ENCODE data around the gene RIMS3. TPM values are rescaled to one million over a fixed set of nuclear protein-coding genes. Genes with fewer than 3 reads are reported as not detected.

RIMS3 gene
- total RNA-seq, 1 donor from 2014 or later, result 17.2 TPM

DNA sequence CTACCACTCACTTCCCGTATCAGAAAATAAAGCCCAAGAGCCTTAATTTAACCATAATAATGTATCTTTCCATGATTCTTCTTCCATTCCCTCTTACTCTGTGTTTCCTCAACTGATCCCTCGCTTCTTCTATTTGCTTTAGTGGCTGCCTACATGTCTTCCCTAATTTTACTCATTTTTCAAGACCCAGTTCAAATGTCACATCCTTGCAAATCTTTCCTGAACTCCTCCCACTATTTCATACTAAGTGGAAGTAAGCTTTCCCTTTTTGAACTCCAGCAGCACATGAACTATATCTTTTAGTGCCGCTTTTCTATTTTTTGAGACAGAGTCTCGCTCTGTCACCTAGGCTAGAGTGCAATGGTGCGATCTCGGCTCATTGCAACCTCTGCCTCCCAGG lies 22.2 kb upstream of the RIMS3 start:
- no peaks in the 10 kb centered on the region for H3K27me3 Mint-ChIP-seq (ENCODE audit: insufficient read depth, low read depth)
- Histone ChIP-seq H3K27ac (no peak overlapping the region), H3K4me3 (no peak overlapping the region), H4K20me1 (ENCODE audit: low read depth) (peaks cover 35% of the 10 kb centered on the region), H3K4me1 (peaks cover 20% of the 10 kb centered on the region), H3K27me3 (no peaks in the 10 kb centered on the region), H3K36me3 (no peaks in the 10 kb centered on the region), H3K4me2 (no peak overlapping the region), H3K79me2 (ENCODE audit: low read depth) (peaks cover 46% of the 10 kb centered on the region), H3K9ac (no peak overlapping the region), H3F3A (ENCODE audit: low read depth) (peaks cover 52% of the 10 kb centered on the region), H2AFZ (replicated peaks) (no peak overlapping the region), H3K9me3 (ENCODE audit: low read depth) (no peaks in the 10 kb centered on the region)
- H3K27ac Mint-ChIP-seq, result no peak overlapping the region
- H3K4me3 Mint-ChIP-seq, result no peak overlapping the region
- no peak for DNase-seq (ENCODE audit: low spot score)
- TF ChIP-seq, protein P1, sequence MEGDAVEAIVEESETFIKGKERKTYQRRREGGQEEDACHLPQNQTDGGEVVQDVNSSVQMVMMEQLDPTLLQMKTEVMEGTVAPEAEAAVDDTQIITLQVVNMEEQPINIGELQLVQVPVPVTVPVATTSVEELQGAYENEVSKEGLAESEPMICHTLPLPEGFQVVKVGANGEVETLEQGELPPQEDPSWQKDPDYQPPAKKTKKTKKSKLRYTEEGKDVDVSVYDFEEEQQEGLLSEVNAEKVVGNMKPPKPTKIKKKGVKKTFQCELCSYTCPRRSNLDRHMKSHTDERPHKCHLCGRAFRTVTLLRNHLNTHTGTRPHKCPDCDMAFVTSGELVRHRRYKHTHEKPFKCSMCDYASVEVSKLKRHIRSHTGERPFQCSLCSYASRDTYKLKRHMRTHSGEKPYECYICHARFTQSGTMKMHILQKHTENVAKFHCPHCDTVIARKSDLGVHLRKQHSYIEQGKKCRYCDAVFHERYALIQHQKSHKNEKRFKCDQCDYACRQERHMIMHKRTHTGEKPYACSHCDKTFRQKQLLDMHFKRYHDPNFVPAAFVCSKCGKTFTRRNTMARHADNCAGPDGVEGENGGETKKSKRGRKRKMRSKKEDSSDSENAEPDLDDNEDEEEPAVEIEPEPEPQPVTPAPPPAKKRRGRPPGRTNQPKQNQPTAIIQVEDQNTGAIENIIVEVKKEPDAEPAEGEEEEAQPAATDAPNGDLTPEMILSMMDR (IDR thresholded peaks at IDR 0.05), result no peak
- no peak for TF ChIP-seq EZH2phosphoT487 (IDR thresholded peaks at IDR 0.05)
- no peaks in the 10 kb centered on the region for H3K9me3 Mint-ChIP-seq
- H3K36me3 Mint-ChIP-seq, result peaks cover 30% of the 10 kb centered on the region
- H3K4me1 Mint-ChIP-seq, result peaks cover 17% of the 10 kb centered on the region

DNA sequence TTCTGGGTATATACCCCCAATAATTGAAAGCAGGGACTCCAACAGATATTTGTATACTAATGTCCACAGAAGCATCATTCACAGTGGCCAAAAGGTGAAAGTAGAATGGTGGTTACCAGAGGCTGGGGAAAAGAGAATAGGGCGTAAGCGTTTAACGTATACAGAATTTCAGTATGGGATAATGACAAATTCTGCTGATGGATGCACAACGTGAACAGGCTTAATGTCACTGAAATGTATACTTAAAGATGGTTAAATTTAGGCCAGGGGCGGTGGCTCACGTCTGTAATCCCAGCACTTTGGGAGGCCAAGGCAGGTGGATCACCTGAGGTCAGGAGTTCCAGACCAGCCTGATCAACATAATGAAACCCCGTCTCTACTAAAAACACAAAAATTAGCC lies 21.6 kb upstream of the RIMS3 start:
- H3K36me3 ChIP-seq, result no peaks in the 10 kb centered on the region
- no peak overlapping the region for H3K9ac ChIP-seq
- Mint-ChIP-seq H3K4me1 (peaks cover 12% of the 10 kb centered on the region), H3K27ac (no peak overlapping the region), H3K4me3 (no peak overlapping the region), H3K9me3 (no peaks in the 10 kb centered on the region), H3K27me3 (ENCODE audit: insufficient read depth, low read depth) (no peaks in the 10 kb centered on the region), H3K36me3 (peaks cover 30% of the 10 kb centered on the region)
- peaks cover 35% of the 10 kb centered on the region for H4K20me1 ChIP-seq (ENCODE audit: low read depth)
- no peak overlapping the region for H3K4me3 ChIP-seq
- H3K27me3 ChIP-seq, result no peaks in the 10 kb centered on the region
- no peak for DNase-seq (ENCODE audit: low spot score)
- peaks cover 20% of the 10 kb centered on the region for H3K4me1 ChIP-seq
- H3K4me2 ChIP-seq, result no peak overlapping the region
- H3K9me3 ChIP-seq (ENCODE audit: low read depth), result no peaks in the 10 kb centered on the region
- peaks cover 40% of the 10 kb centered on the region for H3K79me2 ChIP-seq (ENCODE audit: low read depth)
- no peak overlapping the region for H2AFZ ChIP-seq (replicated peaks)
- TF ChIP-seq EZH2phosphoT487 (IDR thresholded peaks at IDR 0.05) (no peak), EZH2 (IDR thresholded peaks at IDR 0.05) (no peak)
- TF ChIP-seq, protein P1 (IDR thresholded peaks at IDR 0.05), result no peak
- H3K27ac ChIP-seq, result no peak overlapping the region
- peaks cover 46% of the 10 kb centered on the region for H3F3A ChIP-seq (ENCODE audit: low read depth)

DNA sequence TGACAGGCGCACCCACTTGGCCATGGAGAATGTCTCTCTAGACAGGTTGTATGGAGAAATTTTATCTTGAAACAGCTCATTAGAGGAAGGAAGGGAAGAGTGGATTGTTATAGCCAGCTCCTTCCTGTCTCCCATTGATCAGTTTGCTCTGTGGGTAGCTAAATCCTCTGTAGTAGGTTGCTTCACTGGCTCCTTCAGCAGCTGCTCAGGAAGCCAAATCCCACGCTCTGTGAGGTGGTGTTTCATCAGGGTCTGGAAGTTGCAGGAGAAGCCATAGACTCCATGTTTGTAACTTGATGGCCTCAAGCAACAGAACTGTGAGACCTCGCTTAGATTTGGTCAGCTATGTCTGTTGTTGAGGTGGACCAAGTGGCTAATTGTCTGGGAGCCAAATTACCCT lies 19.2 kb upstream of the RIMS3 start:
- peaks cover 19% of the 10 kb centered on the region for H4K20me1 ChIP-seq (ENCODE audit: low read depth)
- no peak overlapping the region for H3K4me2 ChIP-seq
- no peaks in the 10 kb centered on the region for H3K9me3 Mint-ChIP-seq
- peaks cover 25% of the 10 kb centered on the region for H3K36me3 Mint-ChIP-seq
- no peaks in the 10 kb centered on the region for H3K9me3 ChIP-seq (ENCODE audit: low read depth)
- H3K27me3 Mint-ChIP-seq (ENCODE audit: insufficient read depth, low read depth), result no peaks in the 10 kb centered on the region
- no peak overlapping the region for H2AFZ ChIP-seq (replicated peaks)
- no peak overlapping the region for H3K9ac ChIP-seq
- peaks cover 8% of the 10 kb centered on the region for H3K4me1 ChIP-seq
- H3K27ac ChIP-seq, result no peak overlapping the region
- peaks cover 22% of the 10 kb centered on the region for H3K79me2 ChIP-seq (ENCODE audit: low read depth)
- TF ChIP-seq EZH2 (IDR thresholded peaks at IDR 0.05) (no peak), EZH2phosphoT487 (IDR thresholded peaks at IDR 0.05) (no peak)
- TF ChIP-seq, protein P1 (IDR thresholded peaks at IDR 0.05), result no peak
- peaks cover 33% of the 10 kb centered on the region for H3F3A ChIP-seq (ENCODE audit: low read depth)
- H3K27ac Mint-ChIP-seq, result no peak overlapping the region
- no peak overlapping the region for H3K4me3 Mint-ChIP-seq
- no peak for DNase-seq (ENCODE audit: low spot score)
- H3K36me3 ChIP-seq, result no peaks in the 10 kb centered on the region
- H3K4me3 ChIP-seq, result no peak overlapping the region
- H3K4me1 Mint-ChIP-seq, result no peaks in the 10 kb centered on the region
- no peaks in the 10 kb centered on the region for H3K27me3 ChIP-seq
